Measurements from ENCODE around the gene GAPVD1.

Gene GAPVD1

DNA sequence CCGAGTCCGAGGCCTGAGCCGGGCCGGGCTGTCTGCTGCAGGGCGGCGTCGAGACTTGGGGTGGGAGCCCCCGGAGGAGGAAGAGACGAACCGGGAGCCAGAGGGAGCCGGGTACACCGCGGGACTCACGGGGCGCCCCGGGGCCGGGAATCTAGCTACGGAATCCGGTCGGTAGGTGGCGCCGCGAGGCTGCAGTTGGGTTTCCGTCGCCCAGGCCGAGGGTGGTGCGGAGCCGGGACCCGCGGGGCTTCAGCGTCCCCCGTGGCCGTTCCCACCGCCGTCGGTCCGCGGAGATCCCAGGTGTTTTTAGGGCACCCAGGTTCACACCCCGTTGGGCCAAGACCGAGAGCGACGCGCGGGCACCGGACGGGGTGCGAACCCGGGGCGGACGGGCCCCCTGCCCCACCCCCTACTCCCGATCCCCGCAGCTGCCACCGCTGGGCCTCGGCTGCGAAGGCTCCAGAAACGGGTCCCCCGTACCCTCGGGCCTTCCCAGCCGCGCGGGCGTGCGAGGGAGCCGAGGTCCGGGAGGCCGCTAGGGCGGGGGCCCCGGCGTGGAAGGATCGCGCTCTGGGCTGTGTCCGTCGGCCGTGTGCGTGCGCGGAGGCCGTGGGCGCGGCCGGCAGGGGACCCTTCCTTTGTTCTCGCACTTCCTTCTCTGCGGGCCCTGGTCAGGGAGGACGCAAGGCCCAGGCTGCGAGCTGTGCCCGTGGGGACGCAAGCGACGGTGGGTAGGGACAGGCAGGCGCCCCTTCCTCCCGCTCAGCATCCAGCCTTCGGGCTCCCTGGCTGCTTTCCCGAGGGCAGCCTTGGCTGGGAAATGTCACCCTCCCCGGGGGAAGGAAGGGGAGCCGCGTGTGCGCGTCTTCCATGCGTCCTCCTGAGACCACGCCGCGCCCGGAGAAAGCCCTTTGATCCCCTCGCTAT, 146.6 kb downstream of the GAPVD1 start:
- DNase-seq, result peak; percentile 64

DNA sequence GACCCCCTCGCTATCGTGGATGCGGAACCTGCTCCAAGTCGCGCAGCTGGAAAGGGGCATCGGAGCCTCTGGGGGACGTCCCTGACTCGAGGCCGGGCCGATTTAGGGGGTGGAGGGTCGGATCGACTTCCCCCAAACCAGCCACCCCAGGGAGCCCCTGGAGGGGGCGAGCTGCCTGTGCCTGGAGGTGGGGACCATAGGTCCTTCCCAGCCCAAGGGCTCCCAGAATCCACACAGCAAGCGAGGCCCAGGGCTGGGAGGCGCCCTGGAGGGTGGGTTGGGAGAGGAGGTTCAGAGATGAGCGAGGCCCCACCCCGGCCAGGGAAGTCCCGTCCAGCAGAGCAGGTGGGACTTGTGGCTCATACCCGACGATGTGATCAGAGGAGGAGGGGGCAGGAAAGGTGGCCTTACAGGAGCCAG, 147.6 kb downstream of the GAPVD1 start:
- DNase-seq, result no peak

DNA sequence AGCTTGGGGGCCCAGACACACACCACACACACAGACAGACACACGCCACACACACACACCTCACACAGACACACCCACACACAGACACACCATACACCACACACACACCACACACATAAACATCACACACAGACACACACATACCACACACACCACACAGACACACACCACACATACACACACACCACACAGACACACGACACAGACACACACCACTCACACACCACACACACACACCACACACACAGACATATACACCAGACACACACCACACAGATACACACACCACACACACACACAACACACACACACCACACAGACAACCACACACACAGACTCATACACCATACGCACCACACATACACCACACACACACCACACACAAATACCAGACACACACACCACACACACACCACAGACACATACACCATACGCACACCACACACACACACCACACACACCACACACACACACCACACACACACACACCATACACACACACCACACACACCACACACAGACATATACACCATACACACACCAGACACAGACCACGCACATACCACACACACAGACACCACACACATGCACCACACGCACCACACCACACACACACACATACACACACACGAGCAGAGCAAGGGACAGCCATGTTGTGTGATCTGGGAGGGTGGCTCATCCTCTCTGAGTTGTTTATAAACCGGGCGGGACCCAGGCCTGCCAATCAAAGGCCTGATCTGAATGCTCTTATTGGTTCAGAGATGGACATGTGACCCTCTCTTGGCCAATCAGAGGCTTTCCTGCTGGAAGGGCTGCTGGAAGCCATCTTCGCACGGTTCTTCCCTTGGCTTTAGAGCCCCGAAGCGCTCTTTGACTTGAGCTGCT, 148.3 kb downstream of the GAPVD1 start:
- DNase-seq, result no peak

DNA sequence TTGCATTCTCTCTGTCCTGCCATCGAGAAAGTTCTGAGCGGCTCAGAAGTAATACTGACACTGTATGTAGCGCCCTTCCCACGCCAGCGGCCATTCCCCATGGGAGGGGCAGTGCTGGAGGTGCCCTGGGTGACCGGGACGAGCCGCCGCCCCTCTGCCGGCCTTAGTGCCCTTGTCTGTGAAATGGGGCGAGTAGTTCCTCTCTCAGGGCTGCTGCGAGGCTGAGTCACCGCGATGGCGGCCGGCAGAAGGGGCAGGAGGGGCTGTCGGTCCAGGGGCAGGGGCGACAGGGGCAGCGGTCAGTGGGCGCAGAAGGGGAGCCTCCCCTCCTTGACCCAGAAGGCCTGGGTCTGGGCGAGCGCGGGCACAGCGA, 148.9 kb downstream of the GAPVD1 start:
- DNase-seq, result no peak

DNA sequence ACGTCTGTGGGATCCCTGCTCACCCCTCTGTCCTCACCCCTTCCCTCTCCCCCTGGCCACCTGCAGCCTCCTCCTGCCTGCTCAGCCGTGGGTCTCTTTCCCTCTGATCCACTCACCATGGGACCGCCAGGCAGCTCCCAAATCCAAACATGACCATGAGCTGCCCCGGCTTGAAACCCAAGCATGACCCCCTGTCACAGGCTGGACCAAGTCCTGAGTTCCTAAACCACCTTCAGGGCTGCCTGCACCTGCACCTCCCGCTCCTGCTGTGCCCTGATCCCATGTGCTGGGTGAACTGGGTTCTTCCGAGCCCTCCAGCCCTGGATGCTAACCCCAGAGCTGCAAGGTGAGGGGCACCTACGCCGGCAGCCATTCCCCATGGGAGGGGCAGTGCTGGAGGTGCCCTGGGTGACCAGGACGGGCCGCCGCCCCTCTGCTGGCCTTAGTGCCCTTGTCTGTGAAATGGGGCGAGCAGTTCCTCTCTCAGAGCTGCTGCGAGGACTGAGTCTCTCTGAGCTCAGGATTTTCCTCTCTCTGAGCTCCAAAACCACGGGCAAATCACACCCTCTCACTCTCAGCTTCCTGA, 149.6 kb downstream of the GAPVD1 start:
- DNase-seq, result no peak

DNA sequence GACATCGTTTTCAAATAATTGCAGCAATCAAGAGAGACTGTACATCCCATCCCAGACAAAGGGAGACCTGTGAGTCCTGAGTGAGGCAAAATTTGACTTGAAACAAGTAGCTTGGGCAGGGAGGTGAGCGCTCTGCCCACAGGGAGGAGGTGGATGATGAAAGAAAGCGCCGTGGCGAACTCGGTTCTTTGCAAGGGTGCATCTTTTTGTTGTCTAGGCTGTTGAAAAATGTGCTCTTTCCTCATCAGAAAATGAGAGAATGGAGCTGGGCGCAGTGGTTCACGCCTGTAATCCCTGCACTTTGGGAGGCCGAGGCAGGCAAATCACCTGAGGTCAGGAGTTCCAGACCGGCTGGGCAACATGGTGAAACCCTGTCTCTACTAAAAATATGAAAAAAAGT, 150.5 kb downstream of the GAPVD1 start:
- no peak for DNase-seq

DNA sequence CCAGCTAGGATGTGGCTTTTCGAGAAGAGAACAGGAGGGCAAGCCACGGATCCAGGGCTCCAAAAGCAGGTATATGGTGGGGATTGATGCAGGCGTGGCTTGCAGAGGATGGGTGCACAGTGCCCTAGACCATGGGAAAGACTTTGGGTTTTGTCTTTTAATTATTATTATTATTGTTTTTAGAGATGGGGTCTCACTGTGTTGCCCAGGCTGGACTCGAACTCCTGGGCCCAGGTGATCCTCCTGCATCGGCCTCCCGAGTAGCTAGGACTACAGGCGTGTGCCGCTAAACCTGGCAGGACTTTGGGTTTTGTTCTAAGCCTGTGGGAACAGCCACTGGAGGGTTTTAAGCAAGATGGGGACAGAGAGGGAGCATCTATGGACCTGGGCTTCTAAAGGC, 152.0 kb downstream of the GAPVD1 start:
- no peak for DNase-seq

DNA sequence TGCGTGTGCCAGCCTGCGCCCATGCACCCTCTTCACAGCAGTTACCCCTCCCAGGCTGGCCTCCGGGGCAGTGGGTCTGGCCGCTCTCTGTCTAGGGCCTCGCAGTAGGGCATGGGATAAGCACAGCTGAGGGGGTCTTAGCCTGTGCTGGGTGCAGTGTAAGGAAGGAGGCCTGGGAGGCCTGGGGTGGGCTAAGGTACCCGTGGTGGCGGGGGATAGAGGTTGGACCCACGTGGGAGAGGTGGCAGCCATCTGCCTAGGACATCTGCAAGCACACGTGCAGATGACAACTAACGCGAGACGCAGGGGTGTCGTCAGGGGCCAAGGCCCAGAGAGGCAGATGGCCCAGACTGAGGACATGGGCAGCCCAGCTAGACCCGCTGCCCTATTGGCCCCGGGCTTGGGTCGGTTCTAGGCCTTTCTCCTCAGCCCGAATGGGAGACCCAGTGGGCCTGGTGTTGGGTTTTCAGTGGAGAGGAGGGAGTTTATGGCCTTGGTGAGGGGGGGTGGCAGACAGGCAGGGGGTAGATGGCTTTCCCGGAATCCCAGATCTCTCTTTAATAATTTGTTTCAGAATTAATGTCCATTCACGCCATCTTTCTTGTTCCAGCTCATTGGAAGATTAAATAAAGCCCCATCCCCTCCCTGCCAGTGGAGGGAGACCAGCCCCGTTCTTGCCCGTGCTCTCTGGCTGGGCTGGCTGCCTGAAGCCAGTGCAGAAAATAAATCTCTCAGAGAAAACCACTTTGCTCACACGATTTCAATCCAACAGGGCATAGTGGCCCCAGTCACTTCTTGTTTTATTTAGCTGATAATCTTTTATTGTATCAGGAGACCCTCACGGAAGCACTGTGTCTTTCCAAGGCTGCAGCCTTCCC, 154.2 kb downstream of the GAPVD1 start:
- no peak for DNase-seq

DNA sequence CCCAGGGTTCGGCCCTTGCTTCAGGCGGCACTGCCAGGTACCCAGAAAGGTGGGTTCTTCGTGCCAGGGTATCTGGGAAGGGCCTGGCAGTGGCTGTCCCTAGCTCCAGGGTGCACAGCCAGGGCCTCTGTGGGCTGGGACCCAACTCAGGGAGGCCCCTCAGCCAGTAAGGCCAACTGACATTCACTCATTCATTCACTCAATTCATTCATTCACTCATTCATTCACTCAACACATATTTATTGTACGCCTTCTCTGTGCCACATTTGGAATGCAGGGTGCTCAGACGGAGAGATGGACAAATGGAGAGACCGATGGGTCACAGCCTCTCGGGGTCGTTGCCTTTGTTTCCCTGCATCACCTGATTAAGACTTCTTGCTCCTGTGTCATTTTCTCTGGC, 154.9 kb downstream of the GAPVD1 start:
- no peak for DNase-seq
